SU-DHL-6 (cell line): ENCODE data around the gene CHKA.

Experiments
- H2AFZ ChIP-seq: fragments of 200-600 bp; sonication (generic); 2 replicates; pipeline ENCODE4 v1.6.1; 2014; ENCODE audit warnings: low read depth, mild to moderate bottlenecking, moderate library complexity, mixed read lengths, antibody characterized with exemption, low read length; ENCODE audit not compliant: severe bottlenecking
- H3F3A ChIP-seq: fragments of 200-600 bp; shearing (Covaris generic); 2 replicates; pipeline ENCODE4 v1.6.0; 2016; ENCODE audit warnings: antibody characterized with exemption, mild to moderate bottlenecking; ENCODE audit not compliant: insufficient read depth
- H3K27ac ChIP-seq: fragments of 200-600 bp; sonication (generic); 2 replicates; pipeline ENCODE4 v1.5.1; 2016; ENCODE audit warnings: low read depth, mild to moderate bottlenecking, low read length, moderate library complexity, mixed read lengths
- H3K27me3 ChIP-seq: fragments of 200-600 bp; sonication (generic), shearing (Covaris generic); 2 replicates; pipeline ENCODE4 v1.6.0; 2014; ENCODE audit warnings: mild to moderate bottlenecking, low read length
- H3K36me3 ChIP-seq: fragments of 200-600 bp; sonication (generic); 2 replicates; pipeline ENCODE4 v1.6.1; 2014; ENCODE audit warnings: mild to moderate bottlenecking, low read length, mixed read lengths
- H3K4me2 ChIP-seq: fragments of 300-600, 200-600 bp; shearing (Covaris generic), sonication (generic); 2 replicates; pipeline ENCODE4 v1.6.0; 2014; ENCODE audit warnings: low read length, low read depth, mild to moderate bottlenecking; ENCODE audit not compliant: poor library complexity, severe bottlenecking
- H3K4me3 ChIP-seq: fragments of 200-600 bp; sonication (generic); 2 replicates; pipeline ENCODE4 v1.5.1; 2014; ENCODE audit warnings: antibody characterized with exemption, low read length, mild to moderate bottlenecking, mixed read lengths; ENCODE audit not compliant: insufficient read depth, poor library complexity, severe bottlenecking
- H3K79me2 ChIP-seq: fragments of 200-600 bp; sonication (generic); 2 replicates; pipeline ENCODE4 v1.6.1; 2014; ENCODE audit warnings: mild to moderate bottlenecking, low read length, moderate library complexity; ENCODE audit not compliant: insufficient read depth
- H3K9ac ChIP-seq: fragments of 200-600 bp; sonication (generic); 2 replicates; pipeline ENCODE4 v1.7.0; 2014; ENCODE audit warnings: mild to moderate bottlenecking, low read length
- H3K9me2 ChIP-seq: fragments of 200-600 bp; sonication (generic); replicated peaks from 2 replicates; pipeline ENCODE4 v1.6.1; 2014; ENCODE audit warnings: low read length; ENCODE audit not compliant: insufficient read depth
- H3K9me3 ChIP-seq: fragments of 200-600 bp; sonication (generic); 2 replicates; pipeline ENCODE4 v1.6.1; 2014; ENCODE audit warnings: low read length, mixed read lengths; ENCODE audit not compliant: insufficient read depth
- H4K20me1 ChIP-seq: fragments of 200-600 bp; sonication (generic); 2 replicates; pipeline ENCODE4 v1.6.1; 2014; ENCODE audit warnings: low read depth, mild to moderate bottlenecking, antibody characterized with exemption, low read length, moderate library complexity, mixed read lengths
- EZH2phosphoT487 ChIP-seq: fragments of 200-600 bp; sonication (generic), shearing (Covaris generic); conservative IDR thresholded peaks from 2 replicates; pipeline ENCODE4 v1.6.1; 2018; ENCODE audit warnings: mild to moderate bottlenecking, antibody characterized with exemption, low read length, moderate library complexity, mixed read lengths
- TF ChIP-seq, protein P1 (sequence below): fragments of 200-600 bp; sonication (generic); IDR thresholded peaks from one replicate; pipeline ENCODE4 v1.5.1; 2017; ENCODE audit warnings: antibody characterized with exemption, mild to moderate bottlenecking, low read length, moderate library complexity; ENCODE audit not compliant: insufficient read depth, poor library complexity, severe bottlenecking

Gene CHKA

DNA sequence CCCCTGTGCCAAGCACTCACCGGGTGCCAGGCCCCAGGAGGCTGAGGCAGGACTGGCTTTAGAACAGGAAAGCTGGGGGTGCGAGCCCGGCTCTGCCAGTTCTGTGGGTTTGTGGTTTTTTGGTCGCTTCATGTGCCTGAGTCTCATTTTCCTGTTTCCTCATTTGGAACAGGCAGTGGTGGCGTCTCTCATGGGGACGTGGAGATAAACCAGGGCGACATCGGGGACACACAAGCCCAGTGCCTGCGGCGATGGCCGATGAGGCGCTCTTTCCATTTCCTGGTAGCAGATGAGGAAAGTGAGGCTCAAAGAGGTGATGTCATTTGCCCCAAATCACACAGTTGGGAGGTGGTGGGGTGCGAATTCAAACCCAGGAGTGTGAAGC, 20.8 kb upstream of the CHKA start:
- Histone ChIP-seq H3F3A (no peaks in the 10 kb centered on the region), H3K9me2 (no peaks in the 10 kb centered on the region), H3K36me3 (no peaks in the 10 kb centered on the region), H3K27me3 (no peaks in the 10 kb centered on the region), H4K20me1 (no peaks in the 10 kb centered on the region), H3K9ac (no peak overlapping the region), H3K27ac (no peak overlapping the region), H3K9me3 (no peaks in the 10 kb centered on the region), H2AFZ (no peak overlapping the region), H3K4me3 (no peak overlapping the region), H3K4me2 (no peak overlapping the region), H3K79me2 (no peaks in the 10 kb centered on the region)
- TF ChIP-seq, protein P1, sequence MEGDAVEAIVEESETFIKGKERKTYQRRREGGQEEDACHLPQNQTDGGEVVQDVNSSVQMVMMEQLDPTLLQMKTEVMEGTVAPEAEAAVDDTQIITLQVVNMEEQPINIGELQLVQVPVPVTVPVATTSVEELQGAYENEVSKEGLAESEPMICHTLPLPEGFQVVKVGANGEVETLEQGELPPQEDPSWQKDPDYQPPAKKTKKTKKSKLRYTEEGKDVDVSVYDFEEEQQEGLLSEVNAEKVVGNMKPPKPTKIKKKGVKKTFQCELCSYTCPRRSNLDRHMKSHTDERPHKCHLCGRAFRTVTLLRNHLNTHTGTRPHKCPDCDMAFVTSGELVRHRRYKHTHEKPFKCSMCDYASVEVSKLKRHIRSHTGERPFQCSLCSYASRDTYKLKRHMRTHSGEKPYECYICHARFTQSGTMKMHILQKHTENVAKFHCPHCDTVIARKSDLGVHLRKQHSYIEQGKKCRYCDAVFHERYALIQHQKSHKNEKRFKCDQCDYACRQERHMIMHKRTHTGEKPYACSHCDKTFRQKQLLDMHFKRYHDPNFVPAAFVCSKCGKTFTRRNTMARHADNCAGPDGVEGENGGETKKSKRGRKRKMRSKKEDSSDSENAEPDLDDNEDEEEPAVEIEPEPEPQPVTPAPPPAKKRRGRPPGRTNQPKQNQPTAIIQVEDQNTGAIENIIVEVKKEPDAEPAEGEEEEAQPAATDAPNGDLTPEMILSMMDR: no peak
- TF ChIP-seq EZH2phosphoT487: no peak

DNA sequence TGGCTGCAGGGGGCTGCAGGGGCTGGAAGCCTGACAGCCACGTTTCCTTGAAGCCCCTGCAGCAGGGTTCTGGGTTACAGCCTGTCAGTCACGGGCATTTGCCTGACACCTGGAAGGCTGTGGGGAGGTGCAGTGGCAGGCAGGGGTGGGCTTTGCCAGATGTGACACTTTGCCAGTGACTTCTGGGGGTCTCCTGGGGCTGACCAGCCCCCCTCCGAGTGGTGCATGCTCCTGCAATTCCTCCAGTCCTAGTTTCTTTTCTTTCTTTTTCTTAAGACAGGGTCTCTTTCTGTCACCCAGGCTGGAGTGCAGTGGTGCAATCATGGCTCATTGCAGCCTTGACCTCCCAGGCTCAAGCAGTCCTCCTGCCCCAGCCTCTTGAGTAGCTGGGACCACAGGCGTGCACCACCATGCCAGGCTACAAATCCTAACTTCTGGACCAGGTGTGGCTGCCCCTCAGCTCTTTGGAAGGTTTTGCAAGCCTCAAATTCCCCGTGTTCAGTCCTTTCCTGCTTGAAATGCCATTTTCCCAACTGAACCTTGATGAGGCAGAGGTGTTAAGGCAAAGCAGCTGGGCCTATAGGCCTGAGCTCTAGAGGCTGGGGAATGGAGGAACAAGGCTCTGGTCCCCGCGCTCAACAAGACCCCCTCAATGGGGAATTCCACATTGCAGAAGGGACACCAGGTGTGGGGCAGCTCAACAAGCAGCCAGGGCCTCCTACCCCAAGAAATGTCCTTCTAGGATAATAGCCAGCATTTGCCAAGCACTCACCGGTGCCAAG, 20.2 kb upstream of the CHKA start:
- H3K79me2 ChIP-seq: no peaks in the 10 kb centered on the region
- H3K27me3 ChIP-seq: no peaks in the 10 kb centered on the region
- no peak for TF ChIP-seq EZH2phosphoT487
- TF ChIP-seq, protein P1: no peak
- H3K9ac ChIP-seq: no peak overlapping the region
- H2AFZ ChIP-seq: no peak overlapping the region
- H3K4me2 ChIP-seq: no peak overlapping the region
- H3F3A ChIP-seq: no peaks in the 10 kb centered on the region
- H3K4me3 ChIP-seq: no peak overlapping the region
- no peaks in the 10 kb centered on the region for H3K9me3 ChIP-seq
- H3K27ac ChIP-seq: no peak overlapping the region
- no peaks in the 10 kb centered on the region for H3K9me2 ChIP-seq
- no peaks in the 10 kb centered on the region for H3K36me3 ChIP-seq
- no peaks in the 10 kb centered on the region for H4K20me1 ChIP-seq

DNA sequence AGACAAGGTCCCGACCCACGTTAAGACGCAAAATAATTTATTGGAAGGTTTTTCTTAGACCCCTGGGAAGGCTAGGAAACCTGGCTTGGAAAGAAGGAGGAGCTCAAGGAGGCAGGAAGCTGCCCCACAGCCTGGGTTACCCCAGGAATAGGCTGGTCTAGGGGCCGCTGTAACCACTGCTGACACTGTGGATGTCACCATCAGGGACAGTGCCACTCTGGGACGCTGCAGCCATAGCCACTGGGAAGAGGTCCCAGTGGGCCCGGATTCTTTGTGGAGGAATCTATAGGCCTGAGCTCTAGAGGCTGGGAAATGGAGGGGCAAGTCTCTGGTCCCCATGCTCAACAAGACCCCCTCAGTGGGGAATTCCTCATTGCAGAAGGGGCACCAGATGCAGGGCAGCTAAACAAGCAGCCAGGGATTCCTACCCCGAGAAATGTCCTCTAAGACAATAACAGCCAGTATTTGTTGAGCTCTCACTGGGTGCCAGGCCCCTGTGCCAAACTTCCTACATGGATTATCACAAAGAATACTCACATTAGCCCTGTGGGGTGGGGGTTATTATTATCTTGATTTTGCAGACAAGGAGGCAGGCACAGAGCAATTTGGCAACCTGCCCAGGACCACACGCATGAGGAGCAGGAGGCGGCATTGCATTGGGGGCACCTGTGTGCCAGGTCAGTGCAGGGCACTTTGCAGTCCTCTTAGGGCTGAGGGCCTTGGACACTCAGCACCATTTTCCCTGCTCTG, 19.5 kb upstream of the CHKA start:
- Histone ChIP-seq H3K36me3 (no peaks in the 10 kb centered on the region), H2AFZ (no peak overlapping the region), H3F3A (no peaks in the 10 kb centered on the region), H4K20me1 (no peaks in the 10 kb centered on the region), H3K9me3 (no peaks in the 10 kb centered on the region), H3K4me2 (no peak overlapping the region), H3K4me3 (no peak overlapping the region), H3K27ac (no peak overlapping the region), H3K79me2 (no peaks in the 10 kb centered on the region), H3K27me3 (no peaks in the 10 kb centered on the region), H3K9ac (no peak overlapping the region), H3K9me2 (no peaks in the 10 kb centered on the region)
- TF ChIP-seq EZH2phosphoT487: no peak
- TF ChIP-seq, protein P1: no peak
